Measurements from ENCODE around the gene EEF2K.

The EEF2K gene

GRCh38 chr16:22326771-22327445 is 120.8 kb downstream of the EEF2K start:
- CTCF ChIA-PET, result interaction anchor here (0.6 to 1.1 kb wide), 3 partner anchors 9 to 187 kb away, joined by 3 to 4 read pairs (median 3); no protein-coding TSS in a partner anchor
- no peak for TF ChIP-seq CTCF (IDR thresholded peaks at IDR 0.05; ENCODE audit: insufficient read depth, low read length, missing control alignments)
- POLR2A ChIA-PET, result interaction anchor here (0.7 kb wide), 1 partner anchor 755 kb away, joined by 3 read pairs; no protein-coding TSS in a partner anchor

DNA sequence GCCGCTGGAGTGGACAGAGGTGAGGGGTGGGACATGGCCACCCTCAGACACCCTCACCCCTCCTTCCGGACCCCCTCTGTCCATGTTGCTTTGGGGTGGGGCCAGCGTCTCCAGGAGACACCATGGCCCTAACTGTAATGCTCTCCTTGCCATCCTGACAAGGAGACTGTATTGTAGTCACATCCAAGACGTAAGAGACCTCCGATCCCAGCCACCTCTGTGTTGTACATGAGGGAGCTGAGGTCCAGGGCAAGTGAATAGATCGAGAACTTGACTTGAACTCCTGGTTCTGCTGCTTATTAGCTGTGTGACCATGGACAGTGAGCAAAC is 121.3 kb downstream of the EEF2K start:
- no peak for DNase-seq (ENCODE audit: low read depth, low spot score)
- H3K4me3 ChIP-seq (ENCODE audit: low read depth, low read length), result no peak overlapping the region
- no peak for TF ChIP-seq CTCF (IDR thresholded peaks at IDR 0.05; ENCODE audit: insufficient read depth, low read length, missing control alignments)
- ChIA-PET POLR2A (interaction anchor here (0.7 kb wide), 1 partner anchor 756 kb away, joined by 3 read pairs; no protein-coding TSS in a partner anchor), CTCF (interaction anchor here (1.0 to 1.1 kb wide), 2 partner anchors 9 to 131 kb away, joined by 3 to 4 read pairs; no protein-coding TSS in a partner anchor)

More at GRCh38 chr16:22326771-22327445, 120.8 kb downstream of the EEF2K start:
- no peak for DNase-seq (ENCODE audit: low read depth, low spot score)
- no peak overlapping the region for H3K4me3 ChIP-seq (ENCODE audit: low read depth, low read length)

- no peak overlapping the region for H3K4me3 ChIP-seq (ENCODE audit: low read depth, low read length)
- ChIA-PET POLR2A (no interaction called here), CTCF (interaction anchor here (1.0 to 3.3 kb wide), 3 partner anchors 8 to 132 kb away, joined by 3 to 21 read pairs (median 4); no protein-coding TSS in a partner anchor)
- DNase-seq (ENCODE audit: low read depth, low spot score), result no peak
- no peak for TF ChIP-seq CTCF (IDR thresholded peaks at IDR 0.05; ENCODE audit: insufficient read depth, low read length, missing control alignments)
These were observed 122.1 kb downstream of the EEF2K start for GRCh38 chr16:22328081-22328725.

- ChIA-PET POLR2A (no interaction called here), CTCF (interaction anchor here (0.9 to 3.3 kb wide), 2 partner anchors 9 to 22 kb away, joined by 3 to 21 read pairs; no protein-coding TSS in a partner anchor)
- no peak for DNase-seq (ENCODE audit: low read depth, low spot score)
- no peak overlapping the region for H3K4me3 ChIP-seq (ENCODE audit: low read depth, low read length)
- no peak for TF ChIP-seq CTCF (IDR thresholded peaks at IDR 0.05; ENCODE audit: insufficient read depth, low read length, missing control alignments)
These were observed 123.2 kb downstream of the EEF2K start for GRCh38 chr16:22329199-22329695.

GRCh38 chr16:22330326-22330725 is 124.2 kb downstream of the EEF2K start:
- no peak overlapping the region for H3K4me3 ChIP-seq (ENCODE audit: low read depth, low read length)
- ChIA-PET POLR2A (no interaction called here), CTCF (interaction anchor here (0.9 to 3.3 kb wide), 2 partner anchors 10 to 21 kb away, joined by 3 to 21 read pairs; no protein-coding TSS in a partner anchor)
- no peak for TF ChIP-seq CTCF (IDR thresholded peaks at IDR 0.05; ENCODE audit: insufficient read depth, low read length, missing control alignments)
- no peak for DNase-seq (ENCODE audit: low read depth, low spot score)

- no peak for DNase-seq (ENCODE audit: low read depth, low spot score)
- no peak for TF ChIP-seq CTCF (IDR thresholded peaks at IDR 0.05; ENCODE audit: insufficient read depth, low read length, missing control alignments)
- ChIA-PET CTCF (interaction anchor here (2.2 kb wide), 1 partner anchor 12 kb away, joined by 9 read pairs; no protein-coding TSS in a partner anchor), POLR2A (no interaction called here)
- H3K4me3 ChIP-seq (ENCODE audit: low read depth, low read length), result no peak overlapping the region
These were observed 127.4 kb downstream of the EEF2K start for GRCh38 chr16:22333457-22333994.

Data from AG04449 (cell line).